SJSA1 (cell line): ENCODE data around the gene TP63. TPM values are rescaled to one million over a fixed set of nuclear protein-coding genes. Genes with fewer than 3 reads are reported as not detected.
"Not testable (repeated sequence)": the region's sequence is repeated elsewhere in the genome, so short reads cannot be mapped to it uniquely, and the experiment has no call there.

ENCODE experiments used
- DNase-seq, 2 experiments: peaks; one replicate each; pipeline ENCODE4 v3.0.0-alpha.2; 2015 to 2020; ENCODE audit warnings: low spot score in 2 of 2, low read depth in 1 of 2
- H3K27ac ChIP-seq: fragments of 250-450 bp; sonication (Bioruptor Pico); 2 replicates; pipeline ENCODE4 v1.5.1; 2020; ENCODE audit warnings: mild to moderate bottlenecking, moderate library complexity
- H3K27me3 ChIP-seq: fragments of 250-450 bp; sonication (Bioruptor Pico); replicated peaks from 2 replicates; pipeline ENCODE4 v1.5.1; 2020; ENCODE audit warnings: mild to moderate bottlenecking, moderate library complexity
- H3K36me3 ChIP-seq: fragments of 250-450 bp; sonication (Bioruptor Pico); 2 replicates; pipeline ENCODE4 v1.5.1; 2020; ENCODE audit warnings: mild to moderate bottlenecking
- H3K4me1 ChIP-seq: fragments of 250-450 bp; sonication (Bioruptor Pico); replicated peaks from 2 replicates; pipeline ENCODE4 v1.6.1; 2021; ENCODE audit warnings: mild to moderate bottlenecking
- H3K4me3 ChIP-seq: fragments of 250-450 bp; sonication (Bioruptor Pico); 2 replicates; pipeline ENCODE4 v1.5.1; 2020; ENCODE audit warnings: mild to moderate bottlenecking
- H3K9me3 ChIP-seq: fragments of 250-450 bp; sonication (Bioruptor Pico); replicated peaks from 2 replicates; pipeline ENCODE4 v1.5.1; 2020; ENCODE audit warnings: mild to moderate bottlenecking
- total RNA-seq: library from RNA; depleted of rRNA; stranded (reverse); fragments of >200 nt; shearing (Covaris generic); gene quantifications from 2 replicates; pipeline ENCODE4 v1.2.3, GENCODE V29; 2014

TP63 gene
- total RNA-seq, 1 experiment from 2014 or later = not detected

- H3K9me3 ChIP-seq = no peaks in the 10 kb centered on the region
- no peaks in the 10 kb centered on the region for H3K36me3 ChIP-seq
- H3K4me3 ChIP-seq = no peak overlapping the region
- H3K27me3 ChIP-seq = no peaks in the 10 kb centered on the region
- DNase-seq = no peak
- no peaks in the 10 kb centered on the region for H3K4me1 ChIP-seq
- no peak overlapping the region for H3K27ac ChIP-seq
These were observed 102.9 kb downstream of the TP63 start for GRCh38 chr3:189734061-189734460.

- H3K4me1 ChIP-seq = no peaks in the 10 kb centered on the region
- no peak overlapping the region for H3K4me3 ChIP-seq
- DNase-seq = no peak
- H3K36me3 ChIP-seq = no peaks in the 10 kb centered on the region
- no peak overlapping the region for H3K27ac ChIP-seq
- no peaks in the 10 kb centered on the region for H3K9me3 ChIP-seq
- H3K27me3 ChIP-seq = no peaks in the 10 kb centered on the region
These were observed 104.7 kb downstream of the TP63 start for GRCh38 chr3:189735913-189736312.

GRCh38 chr3:189737071-189737470 is 105.9 kb downstream of the TP63 start:
- H3K27ac ChIP-seq = no peak overlapping the region
- H3K4me1 ChIP-seq = no peaks in the 10 kb centered on the region
- no peak overlapping the region for H3K4me3 ChIP-seq
- H3K27me3 ChIP-seq = no peaks in the 10 kb centered on the region
- DNase-seq = no peak
- no peaks in the 10 kb centered on the region for H3K36me3 ChIP-seq
- no peaks in the 10 kb centered on the region for H3K9me3 ChIP-seq

- no peaks in the 10 kb centered on the region for H3K27me3 ChIP-seq
- no peak overlapping the region for H3K4me3 ChIP-seq
- no peak for DNase-seq
- H3K9me3 ChIP-seq = no peaks in the 10 kb centered on the region
- no peaks in the 10 kb centered on the region for H3K36me3 ChIP-seq
- no peak overlapping the region for H3K27ac ChIP-seq
- H3K4me1 ChIP-seq = no peaks in the 10 kb centered on the region
These were observed 106.4 kb downstream of the TP63 start for GRCh38 chr3:189737619-189738018.

- Histone ChIP-seq H3K27me3 (no peaks in the 10 kb centered on the region), H3K36me3 (no peaks in the 10 kb centered on the region), H3K4me1 (no peaks in the 10 kb centered on the region), H3K9me3 (no peaks in the 10 kb centered on the region), H3K27ac (no peak overlapping the region), H3K4me3 (no peak overlapping the region)
- DNase-seq = no peak
These were observed 108.2 kb downstream of the TP63 start for GRCh38 chr3:189739378-189739777.

GRCh38 chr3:189740156-189740555 is 109.0 kb downstream of the TP63 start:
- no peak for DNase-seq
- H3K27ac ChIP-seq = no peak overlapping the region
- no peaks in the 10 kb centered on the region for H3K9me3 ChIP-seq
- no peaks in the 10 kb centered on the region for H3K27me3 ChIP-seq
- no peak overlapping the region for H3K4me3 ChIP-seq
- no peaks in the 10 kb centered on the region for H3K4me1 ChIP-seq
- no peaks in the 10 kb centered on the region for H3K36me3 ChIP-seq

GRCh38 chr3:189744235-189744634 is 113.0 kb downstream of the TP63 start:
- Histone ChIP-seq H3K4me3 (no peak overlapping the region), H3K36me3 (no peaks in the 10 kb centered on the region), H3K9me3 (no peaks in the 10 kb centered on the region), H3K27me3 (no peaks in the 10 kb centered on the region), H3K27ac (no peak overlapping the region), H3K4me1 (no peaks in the 10 kb centered on the region)
- DNase-seq = no peak

- H3K36me3 ChIP-seq = no peaks in the 10 kb centered on the region
- no peak overlapping the region for H3K27ac ChIP-seq
- H3K9me3 ChIP-seq = no peaks in the 10 kb centered on the region
- no peak for DNase-seq
- no peak overlapping the region for H3K4me3 ChIP-seq
- no peaks in the 10 kb centered on the region for H3K4me1 ChIP-seq
- no peaks in the 10 kb centered on the region for H3K27me3 ChIP-seq
These were observed 114.4 kb downstream of the TP63 start for GRCh38 chr3:189745622-189746021.

GRCh38 chr3:189748046-189748445 is 116.9 kb downstream of the TP63 start:
- Histone ChIP-seq H3K27ac (no peak overlapping the region), H3K4me3 (no peak overlapping the region), H3K36me3 (no peaks in the 10 kb centered on the region), H3K4me1 (no peaks in the 10 kb centered on the region), H3K27me3 (no peaks in the 10 kb centered on the region), H3K9me3 (no peaks in the 10 kb centered on the region)
- DNase-seq = no peak

- H3K36me3 ChIP-seq, DNase-seq, H3K27ac ChIP-seq, H3K27me3 ChIP-seq, H3K9me3 ChIP-seq, H3K4me1 ChIP-seq, H3K4me3 ChIP-seq: not testable (repeated sequence)
These were observed 119.8 kb downstream of the TP63 start for GRCh38 chr3:189750972-189751371.

GRCh38 chr3:189754356-189754755 is 123.2 kb downstream of the TP63 start:
- Histone ChIP-seq H3K36me3 (no peaks in the 10 kb centered on the region), H3K27me3 (no peaks in the 10 kb centered on the region), H3K4me1 (no peaks in the 10 kb centered on the region), H3K4me3 (no peak overlapping the region), H3K9me3 (no peaks in the 10 kb centered on the region), H3K27ac (no peak overlapping the region)
- no peak for DNase-seq

- Histone ChIP-seq H3K27ac (no peak overlapping the region), H3K4me1 (no peaks in the 10 kb centered on the region), H3K9me3 (no peaks in the 10 kb centered on the region), H3K36me3 (no peaks in the 10 kb centered on the region), H3K4me3 (no peak overlapping the region), H3K27me3 (no peaks in the 10 kb centered on the region)
- no peak for DNase-seq
These were observed 125.4 kb downstream of the TP63 start for GRCh38 chr3:189756582-189757078.

GRCh38 chr3:189758186-189758585 is 127.0 kb downstream of the TP63 start:
- no peak for DNase-seq
- Histone ChIP-seq H3K36me3 (no peaks in the 10 kb centered on the region), H3K27me3 (no peaks in the 10 kb centered on the region), H3K4me1 (no peaks in the 10 kb centered on the region), H3K4me3 (no peak overlapping the region), H3K27ac (no peak overlapping the region), H3K9me3 (no peaks in the 10 kb centered on the region)

- H3K36me3 ChIP-seq = no peaks in the 10 kb centered on the region
- no peak overlapping the region for H3K4me3 ChIP-seq
- H3K27ac ChIP-seq = no peak overlapping the region
- DNase-seq = no peak
- no peaks in the 10 kb centered on the region for H3K27me3 ChIP-seq
- no peaks in the 10 kb centered on the region for H3K4me1 ChIP-seq
- no peaks in the 10 kb centered on the region for H3K9me3 ChIP-seq
These were observed 135.2 kb downstream of the TP63 start for GRCh38 chr3:189766416-189766815.

GRCh38 chr3:189771842-189772450 is 140.8 kb downstream of the TP63 start:
- Histone ChIP-seq H3K4me1 (peaks cover 13% of the 10 kb centered on the region), H3K36me3 (no peaks in the 10 kb centered on the region), H3K4me3 (no peak overlapping the region), H3K27me3 (no peaks in the 10 kb centered on the region), H3K27ac (no peak overlapping the region), H3K9me3 (no peaks in the 10 kb centered on the region)
- DNase-seq = no peak
